GM13976 (cell line): ENCODE results near the gene EMILIN3.

Experiments used
- DNase-seq: peaks from one replicate; pipeline ENCODE4 v3.0.0; 2012; ENCODE audit warnings: low spot score
- in situ Hi-C: fragments of 300-500 bp; cut with MboI; formaldehyde crosslinking; loops from one replicate; pipeline ENCODE4 v1.12.0; 2022; ENCODE audit warnings: low sequenced_read_pairs, mixed read lengths, inconsistent platforms; ENCODE audit not compliant: unreplicated experiment
- TF ChIP-seq, protein P1 (sequence below): IDR thresholded peaks from 2 replicates; pipeline ENCODE4 v1.5.1; 2012; ENCODE audit warnings: borderline replicate concordance, mild to moderate bottlenecking; ENCODE audit not compliant: insufficient read depth; ENCODE audit errors: extremely low read depth, missing control alignments, control extremely low read depth

The EMILIN3 gene

GRCh38 chr20:41398408-41398807 is 31.8 kb upstream of the EMILIN3 start:
- in situ Hi-C loops = no loop called here
- TF ChIP-seq, protein P1, sequence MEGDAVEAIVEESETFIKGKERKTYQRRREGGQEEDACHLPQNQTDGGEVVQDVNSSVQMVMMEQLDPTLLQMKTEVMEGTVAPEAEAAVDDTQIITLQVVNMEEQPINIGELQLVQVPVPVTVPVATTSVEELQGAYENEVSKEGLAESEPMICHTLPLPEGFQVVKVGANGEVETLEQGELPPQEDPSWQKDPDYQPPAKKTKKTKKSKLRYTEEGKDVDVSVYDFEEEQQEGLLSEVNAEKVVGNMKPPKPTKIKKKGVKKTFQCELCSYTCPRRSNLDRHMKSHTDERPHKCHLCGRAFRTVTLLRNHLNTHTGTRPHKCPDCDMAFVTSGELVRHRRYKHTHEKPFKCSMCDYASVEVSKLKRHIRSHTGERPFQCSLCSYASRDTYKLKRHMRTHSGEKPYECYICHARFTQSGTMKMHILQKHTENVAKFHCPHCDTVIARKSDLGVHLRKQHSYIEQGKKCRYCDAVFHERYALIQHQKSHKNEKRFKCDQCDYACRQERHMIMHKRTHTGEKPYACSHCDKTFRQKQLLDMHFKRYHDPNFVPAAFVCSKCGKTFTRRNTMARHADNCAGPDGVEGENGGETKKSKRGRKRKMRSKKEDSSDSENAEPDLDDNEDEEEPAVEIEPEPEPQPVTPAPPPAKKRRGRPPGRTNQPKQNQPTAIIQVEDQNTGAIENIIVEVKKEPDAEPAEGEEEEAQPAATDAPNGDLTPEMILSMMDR = no peak
- DNase-seq = no peak

DNA sequence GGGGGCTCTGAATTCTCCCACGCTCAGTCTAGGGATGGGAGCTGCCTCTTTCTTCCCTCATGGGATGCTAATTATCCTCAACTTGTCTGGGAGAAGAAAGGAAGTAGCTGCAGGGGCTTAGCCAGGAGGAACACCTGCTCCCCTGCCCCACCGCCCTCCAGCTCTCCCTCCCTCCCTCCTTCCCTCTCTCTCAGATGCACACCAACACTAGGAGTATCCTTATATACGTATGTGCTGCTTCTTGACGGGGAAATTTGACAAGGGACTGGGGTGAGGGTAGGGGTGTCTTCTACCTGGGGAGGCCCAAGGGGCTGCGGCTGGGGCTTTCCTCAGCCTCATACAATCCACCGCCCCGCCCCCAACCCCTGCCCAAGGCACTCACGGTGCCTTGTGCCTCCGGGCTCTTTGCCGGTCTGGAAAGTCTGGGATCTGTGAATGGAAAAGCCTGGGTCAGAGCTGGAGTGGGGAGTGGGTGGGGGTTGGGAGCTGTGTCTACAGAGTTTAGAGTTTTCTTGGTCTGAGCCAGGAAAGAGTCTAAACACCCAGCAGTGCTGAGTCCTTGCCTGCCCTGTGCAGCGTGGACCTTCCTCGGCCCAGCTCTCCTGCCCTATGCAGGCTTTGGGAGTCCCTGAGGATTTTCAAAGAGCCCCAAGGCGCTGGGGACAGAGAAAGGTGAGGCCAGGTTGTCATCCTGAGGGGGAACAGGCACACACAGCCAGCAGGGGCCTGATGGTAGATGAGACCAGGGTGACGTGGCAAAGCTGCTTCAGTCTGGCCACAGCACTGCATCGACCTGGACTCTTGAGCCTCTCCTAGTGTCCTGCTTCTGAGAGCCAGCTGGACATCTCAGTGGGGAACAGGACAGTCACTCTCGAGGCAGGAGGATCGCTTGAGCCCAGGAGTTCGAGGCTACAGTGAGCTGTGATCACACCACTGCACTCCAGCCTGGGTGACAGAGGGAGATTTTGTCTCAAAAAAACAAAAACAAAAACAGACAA is 29.3 kb upstream of the EMILIN3 start:
- TF ChIP-seq, protein P1 = no peak
- no peak for DNase-seq

GRCh38 chr20:41394931-41395666 is 28.5 kb upstream of the EMILIN3 start:
- TF ChIP-seq, protein P1 = no peak
- DNase-seq = no peak
- in situ Hi-C loops = no loop called here

More for the DNA sequence above, 29.3 kb upstream of the EMILIN3 start:
- in situ Hi-C loops = no loop called here

DNA sequence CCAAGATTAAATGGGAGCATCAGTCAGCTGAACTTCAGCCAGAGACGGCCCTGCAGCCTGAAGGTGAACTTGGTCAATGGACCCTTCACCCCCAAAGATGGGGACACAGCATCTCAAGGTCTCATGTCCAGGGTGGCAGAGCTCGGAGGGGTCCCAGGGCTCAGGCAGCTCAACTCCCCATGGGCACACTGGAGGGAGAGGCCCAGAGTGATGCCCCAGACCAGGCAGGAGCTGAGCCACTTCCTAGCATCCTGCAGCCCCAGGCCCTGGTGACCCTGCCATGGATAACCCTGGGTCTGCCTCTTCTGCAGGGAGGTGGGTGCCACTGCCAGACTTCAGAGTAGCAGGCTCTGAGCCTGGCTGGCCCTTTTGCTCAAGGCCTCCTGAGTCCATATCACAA is 27.5 kb upstream of the EMILIN3 start:
- DNase-seq = no peak
- in situ Hi-C loops = no loop called here
- TF ChIP-seq, protein P1 = no peak

DNA sequence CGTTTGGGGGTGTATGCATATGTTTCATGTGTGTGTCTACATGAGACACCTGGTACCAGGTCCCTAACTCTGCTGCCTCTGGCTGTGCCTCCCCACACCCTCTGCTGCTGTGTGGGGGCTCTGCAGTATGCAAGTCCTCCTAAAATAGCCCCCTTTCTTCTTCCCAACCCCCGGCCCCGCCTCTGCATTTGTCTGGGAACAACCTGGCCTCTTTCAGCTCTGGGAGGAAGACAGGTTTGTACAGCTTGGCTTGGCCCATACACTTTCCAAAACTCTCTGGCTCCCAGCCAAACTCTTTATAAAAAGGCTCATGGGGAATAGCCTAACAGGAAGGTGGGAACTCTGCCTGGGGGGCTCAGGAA is 27.1 kb upstream of the EMILIN3 start:
- in situ Hi-C loops = no loop called here
- TF ChIP-seq, protein P1 = no peak
- no peak for DNase-seq

DNA sequence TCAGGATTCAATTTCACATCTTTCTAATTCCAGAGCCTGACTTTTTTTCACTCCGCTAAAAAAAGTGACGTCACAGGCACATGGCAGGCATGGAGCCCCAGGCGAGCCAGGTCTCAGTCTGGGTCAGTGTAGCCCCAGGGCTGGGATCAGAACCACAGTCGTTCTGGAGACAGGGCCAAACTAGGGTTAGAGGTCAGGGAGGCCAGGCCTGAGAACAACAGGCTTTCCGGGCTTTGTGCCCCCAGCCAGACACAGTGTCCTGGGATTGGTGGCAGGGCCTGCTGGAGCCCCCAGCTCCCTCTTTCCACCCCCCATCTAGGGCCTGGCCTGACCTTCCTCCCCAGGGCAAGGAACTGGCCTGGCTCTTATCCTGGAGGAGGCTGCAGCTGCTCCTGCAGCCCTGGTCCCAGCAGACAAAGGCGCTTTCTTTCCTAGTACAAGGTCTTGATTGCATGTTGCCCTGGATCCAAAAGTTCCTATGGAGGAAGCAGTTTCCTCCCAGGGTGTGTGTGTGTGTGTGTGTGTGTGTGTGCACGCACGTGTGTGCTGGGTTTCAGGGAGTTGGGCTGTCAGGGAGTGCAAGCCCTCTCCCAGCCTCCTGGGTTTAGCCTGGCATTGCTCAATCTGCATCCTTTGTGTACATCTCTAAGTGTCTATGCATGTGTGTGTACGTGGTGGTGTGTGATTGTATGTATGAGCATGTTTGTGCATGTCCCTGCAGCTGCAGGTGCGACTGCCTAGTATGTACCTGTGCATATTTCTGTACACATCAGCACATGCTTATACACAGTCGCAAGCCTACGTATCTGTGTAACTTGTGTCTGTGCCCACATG is 26.5 kb upstream of the EMILIN3 start:
- TF ChIP-seq, protein P1 = no peak
- in situ Hi-C loops = no loop called here
- no peak for DNase-seq
